Measurements from ENCODE around the gene PELI2. TPM values are rescaled to one million over a fixed set of nuclear protein-coding genes. Genes with fewer than 3 reads are reported as not detected.

Gene PELI2
- total RNA-seq, 1 experiment from 2014 or later = 2.0 TPM

DNA sequence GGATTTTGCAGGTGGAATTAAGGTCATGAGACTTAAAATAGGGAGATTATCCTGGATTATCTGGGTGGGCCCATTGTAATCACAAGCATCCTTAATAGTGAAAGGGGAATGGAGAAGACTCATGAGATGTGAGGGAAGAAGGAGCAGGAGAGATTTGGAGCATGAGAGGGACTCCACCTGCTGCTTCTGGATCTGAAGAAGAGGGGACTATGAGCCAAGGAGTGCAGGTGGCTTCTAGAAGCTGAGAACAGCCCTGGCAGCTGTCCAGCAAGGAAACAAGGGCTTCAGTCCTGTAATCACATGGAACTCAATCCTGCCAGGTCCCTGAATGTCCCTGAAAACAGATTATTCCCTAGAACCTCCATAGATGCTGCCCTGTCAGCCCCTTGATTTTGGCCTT is 67.8 kb downstream of the PELI2 start (continued):
- TF ChIP-seq FOSL1 (IDR thresholded peaks at IDR 0.05; ENCODE audit: low read depth) (no peak), CBX3 (IDR thresholded peaks at IDR 0.05; ENCODE audit: low read depth) (no peak), SP1 (IDR thresholded peaks at IDR 0.05; ENCODE audit: low read depth) (no peak)
- TF ChIP-seq, protein P1, sequence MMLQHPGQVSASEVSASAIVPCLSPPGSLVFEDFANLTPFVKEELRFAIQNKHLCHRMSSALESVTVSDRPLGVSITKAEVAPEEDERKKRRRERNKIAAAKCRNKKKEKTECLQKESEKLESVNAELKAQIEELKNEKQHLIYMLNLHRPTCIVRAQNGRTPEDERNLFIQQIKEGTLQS (IDR thresholded peaks at IDR 0.05) = no peak
- TF ChIP-seq, protein P2, sequence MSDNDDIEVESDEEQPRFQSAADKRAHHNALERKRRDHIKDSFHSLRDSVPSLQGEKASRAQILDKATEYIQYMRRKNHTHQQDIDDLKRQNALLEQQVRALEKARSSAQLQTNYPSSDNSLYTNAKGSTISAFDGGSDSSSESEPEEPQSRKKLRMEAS (IDR thresholded peaks at IDR 0.05) = no peak

DNA sequence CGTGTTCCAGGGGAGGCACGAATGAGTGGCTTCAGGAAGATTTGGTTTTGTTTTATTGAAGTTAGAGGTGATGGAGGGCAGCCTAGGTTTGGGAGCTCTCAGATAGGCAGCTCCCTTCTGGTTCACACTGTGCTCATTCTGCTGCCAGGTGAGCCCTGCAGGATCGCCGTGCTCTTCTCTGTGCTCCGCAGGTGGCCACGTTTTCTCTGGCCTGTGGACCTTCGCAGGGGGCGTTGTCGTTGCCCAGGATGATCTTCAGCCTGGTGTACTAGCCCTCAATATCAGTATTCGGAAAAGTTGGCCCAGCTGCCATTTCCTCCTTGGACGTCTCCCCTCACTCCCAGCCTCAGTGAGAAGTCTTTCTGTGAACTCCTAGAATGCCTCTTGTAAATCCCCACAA is 69.5 kb downstream of the PELI2 start:
- RAD21 ChIA-PET (ENCODE audit: low non-redundant PET in 1 of 2, low total read pairs in 2 of 2, uncharacterized antibody in 2 of 2, unreplicated experiment in 2 of 2) = no interaction called here

More for the DNA sequence above, 69.5 kb downstream of the PELI2 start:
- no peak overlapping the region for H3K27ac ChIP-seq (ENCODE audit: low read depth, low read length)
- H3K79me2 ChIP-seq (ENCODE audit: insufficient read depth, low read length) = no peaks in the 10 kb centered on the region
- ATAC-seq = no peak
- H4K20me1 ChIP-seq (ENCODE audit: insufficient read depth) = no peaks in the 10 kb centered on the region; the same call in 1 of the 2 replicates
- ChIA-PET POLR2A (no interaction called here), CTCF (no interaction called here)
- peaks cover 26% of the 10 kb centered on the region for H3K27me3 ChIP-seq (ENCODE audit: insufficient read depth, low read length)
- no peak overlapping the region for H3K9ac ChIP-seq (ENCODE audit: low read length)
- H3K36me3 ChIP-seq (ENCODE audit: control insufficient read depth in 1 of 2, insufficient read depth in 2 of 2, low read length in 2 of 2) = no peaks in the 10 kb centered on the region
- no peaks in the 10 kb centered on the region for H3K4me1 ChIP-seq (ENCODE audit: control insufficient read depth in 1 of 2, insufficient read depth in 2 of 2, low read length in 2 of 2)
- no peak overlapping the region for H2AFZ ChIP-seq (ENCODE audit: low read depth, low read length, poor library complexity, severe bottlenecking)
- DNase-seq (ENCODE audit: low read depth, low spot score) = no peak
- no peaks in the 10 kb centered on the region for H3K9me3 ChIP-seq (ENCODE audit: control insufficient read depth in 1 of 2, insufficient read depth in 1 of 2, low read depth in 1 of 2, low read length in 2 of 2)
- no peak overlapping the region for H3K4me2 ChIP-seq (ENCODE audit: low read length)
- TF ChIP-seq RAD21 (IDR thresholded peaks at IDR 0.05; ENCODE audit: low read depth) (no peak), JUND (IDR thresholded peaks at IDR 0.05) (no peak), ELF1 (IDR thresholded peaks at IDR 0.05; ENCODE audit: borderline replicate concordance, low read depth) (no peak), CEBPB (IDR thresholded peaks at IDR 0.05; ENCODE audit: low read depth) (no peak), EGR1 (IDR thresholded peaks at IDR 0.05; ENCODE audit: low read depth) (no peak), SIN3A (IDR thresholded peaks at IDR 0.05; ENCODE audit: low read depth) (no peak)
- TF ChIP-seq, protein P3, sequence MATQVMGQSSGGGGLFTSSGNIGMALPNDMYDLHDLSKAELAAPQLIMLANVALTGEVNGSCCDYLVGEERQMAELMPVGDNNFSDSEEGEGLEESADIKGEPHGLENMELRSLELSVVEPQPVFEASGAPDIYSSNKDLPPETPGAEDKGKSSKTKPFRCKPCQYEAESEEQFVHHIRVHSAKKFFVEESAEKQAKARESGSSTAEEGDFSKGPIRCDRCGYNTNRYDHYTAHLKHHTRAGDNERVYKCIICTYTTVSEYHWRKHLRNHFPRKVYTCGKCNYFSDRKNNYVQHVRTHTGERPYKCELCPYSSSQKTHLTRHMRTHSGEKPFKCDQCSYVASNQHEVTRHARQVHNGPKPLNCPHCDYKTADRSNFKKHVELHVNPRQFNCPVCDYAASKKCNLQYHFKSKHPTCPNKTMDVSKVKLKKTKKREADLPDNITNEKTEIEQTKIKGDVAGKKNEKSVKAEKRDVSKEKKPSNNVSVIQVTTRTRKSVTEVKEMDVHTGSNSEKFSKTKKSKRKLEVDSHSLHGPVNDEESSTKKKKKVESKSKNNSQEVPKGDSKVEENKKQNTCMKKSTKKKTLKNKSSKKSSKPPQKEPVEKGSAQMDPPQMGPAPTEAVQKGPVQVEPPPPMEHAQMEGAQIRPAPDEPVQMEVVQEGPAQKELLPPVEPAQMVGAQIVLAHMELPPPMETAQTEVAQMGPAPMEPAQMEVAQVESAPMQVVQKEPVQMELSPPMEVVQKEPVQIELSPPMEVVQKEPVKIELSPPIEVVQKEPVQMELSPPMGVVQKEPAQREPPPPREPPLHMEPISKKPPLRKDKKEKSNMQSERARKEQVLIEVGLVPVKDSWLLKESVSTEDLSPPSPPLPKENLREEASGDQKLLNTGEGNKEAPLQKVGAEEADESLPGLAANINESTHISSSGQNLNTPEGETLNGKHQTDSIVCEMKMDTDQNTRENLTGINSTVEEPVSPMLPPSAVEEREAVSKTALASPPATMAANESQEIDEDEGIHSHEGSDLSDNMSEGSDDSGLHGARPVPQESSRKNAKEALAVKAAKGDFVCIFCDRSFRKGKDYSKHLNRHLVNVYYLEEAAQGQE (IDR thresholded peaks at IDR 0.05; ENCODE audit: low read depth) = no peak
- TF ChIP-seq, protein P4, sequence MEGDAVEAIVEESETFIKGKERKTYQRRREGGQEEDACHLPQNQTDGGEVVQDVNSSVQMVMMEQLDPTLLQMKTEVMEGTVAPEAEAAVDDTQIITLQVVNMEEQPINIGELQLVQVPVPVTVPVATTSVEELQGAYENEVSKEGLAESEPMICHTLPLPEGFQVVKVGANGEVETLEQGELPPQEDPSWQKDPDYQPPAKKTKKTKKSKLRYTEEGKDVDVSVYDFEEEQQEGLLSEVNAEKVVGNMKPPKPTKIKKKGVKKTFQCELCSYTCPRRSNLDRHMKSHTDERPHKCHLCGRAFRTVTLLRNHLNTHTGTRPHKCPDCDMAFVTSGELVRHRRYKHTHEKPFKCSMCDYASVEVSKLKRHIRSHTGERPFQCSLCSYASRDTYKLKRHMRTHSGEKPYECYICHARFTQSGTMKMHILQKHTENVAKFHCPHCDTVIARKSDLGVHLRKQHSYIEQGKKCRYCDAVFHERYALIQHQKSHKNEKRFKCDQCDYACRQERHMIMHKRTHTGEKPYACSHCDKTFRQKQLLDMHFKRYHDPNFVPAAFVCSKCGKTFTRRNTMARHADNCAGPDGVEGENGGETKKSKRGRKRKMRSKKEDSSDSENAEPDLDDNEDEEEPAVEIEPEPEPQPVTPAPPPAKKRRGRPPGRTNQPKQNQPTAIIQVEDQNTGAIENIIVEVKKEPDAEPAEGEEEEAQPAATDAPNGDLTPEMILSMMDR (IDR thresholded peaks at IDR 0.05 in 2 of 3, conservative IDR thresholded peaks at IDR 0.05 in 1 of 3; ENCODE audit: borderline replicate concordance in 1 of 3, insufficient read depth in 1 of 3, low read depth in 2 of 3, low read length in 2 of 3) = no peak
- BruUV-seq (replicated peaks) = no TSS peak
- intact Hi-C loops (cut with micrococcal nuclease) = no loop called here
- no peaks in the 10 kb centered on the region for H3K9me2 ChIP-seq (ENCODE audit: insufficient read depth)
- no peak overlapping the region for H3K4me3 ChIP-seq (replicated peaks in 1 of 2; ENCODE audit: low read depth in 1 of 2, low read length in 2 of 2)
